OCI-LY3 (cell line): ENCODE data around the gene FRAS1.

Experiments used
- H2AFZ ChIP-seq: fragments of 200-600, 300-600 bp; shearing (Covaris generic); 2 replicates; pipeline ENCODE4 v1.6.0; 2014; ENCODE audit warnings: antibody characterized with exemption, low read depth, low read length
- H3K27ac ChIP-seq: fragments of 200-600, 300-600 bp; sonication (generic); 2 replicates; pipeline ENCODE4 v1.5.1; 2014; ENCODE audit warnings: mild to moderate bottlenecking, low read length, moderate library complexity, mixed read lengths
- H3K27me3 ChIP-seq: fragments of 200-600, 300-600 bp; sonication (generic); 2 replicates; pipeline ENCODE4 v1.6.1; 2014; ENCODE audit warnings: low read depth, low read length, mixed read lengths
- H3K36me3 ChIP-seq: fragments of 200-600, 300-600 bp; sonication (generic); replicated peaks from 2 replicates; pipeline ENCODE3; 2014; ENCODE audit warnings: low read depth, low read length, mixed read lengths
- H3K4me1 ChIP-seq: fragments of 300-600, 200-600 bp; sonication (generic); 2 replicates; pipeline ENCODE4 v1.6.1; 2014; ENCODE audit warnings: low read length, mixed read lengths
- H3K4me2 ChIP-seq: fragments of 200-600, 300-600 bp; sonication (generic); 2 replicates; pipeline ENCODE4 v1.6.1; 2014; ENCODE audit warnings: low read length, mixed read lengths
- H3K4me3 ChIP-seq: fragments of 300-600, 200-600 bp; sonication (generic); 2 replicates; pipeline ENCODE4 v1.5.1; 2014; ENCODE audit warnings: antibody characterized with exemption, mild to moderate bottlenecking, low read length, moderate library complexity
- H3K79me2 ChIP-seq: fragments of 300-600, 200-600 bp; shearing (Covaris generic); 2 replicates; pipeline ENCODE4 v1.6.1; 2014; ENCODE audit warnings: mild to moderate bottlenecking, low read length, mixed read lengths
- H3K9ac ChIP-seq: fragments of 300-600, 200-600 bp; shearing (Covaris generic); 2 replicates; pipeline ENCODE4 v1.6.0; 2014; ENCODE audit warnings: mild to moderate bottlenecking, low read length, moderate library complexity
- H3K9me3 ChIP-seq: fragments of 200-600, 300-600 bp; shearing (Covaris generic); 2 replicates; pipeline ENCODE4 v1.6.1; 2014; ENCODE audit warnings: low read length, mixed read lengths; ENCODE audit not compliant: insufficient read depth
- H4K20me1 ChIP-seq: fragments of 200-600, 300-600 bp; sonication (generic); 2 replicates; pipeline ENCODE4 v1.6.1; 2016; ENCODE audit warnings: low read length, mixed read lengths; ENCODE audit not compliant: insufficient read depth
- CTCF ChIP-seq: fragments of 200-600, 300-600 bp; sonication (generic); IDR thresholded peaks from 2 replicates; pipeline ENCODE4 v1.5.1; 2014; ENCODE audit warnings: antibody characterized with exemption, low read length, low read depth
- EZH2phosphoT487 ChIP-seq: fragments of 200-600 bp; shearing (Covaris generic); IDR thresholded peaks from 2 replicates; pipeline ENCODE4 v1.6.1; 2018; ENCODE audit warnings: antibody characterized with exemption, mixed run types, low read depth

The FRAS1 gene

GRCh38 chr4:78534286-78534955 is 477.3 kb downstream of the FRAS1 start:
- no peaks in the 10 kb centered on the region for H3K27me3 ChIP-seq

GRCh38 chr4:78542373-78542772 is 485.2 kb downstream of the FRAS1 start:
- H4K20me1 ChIP-seq, result no peaks in the 10 kb centered on the region
- no peaks in the 10 kb centered on the region for H3K36me3 ChIP-seq
- H3K4me1 ChIP-seq, result no peaks in the 10 kb centered on the region
- no peak overlapping the region for H3K9ac ChIP-seq
- H3K4me2 ChIP-seq, result no peak overlapping the region
- no peak for TF ChIP-seq CTCF
- TF ChIP-seq EZH2phosphoT487, result no peak
- H3K27ac ChIP-seq, result no peak overlapping the region
- no peak overlapping the region for H2AFZ ChIP-seq
- H3K27me3 ChIP-seq, result peaks cover 13% of the 10 kb centered on the region
- H3K4me3 ChIP-seq, result no peak overlapping the region
- H3K79me2 ChIP-seq, result no peaks in the 10 kb centered on the region
- H3K9me3 ChIP-seq, result no peaks in the 10 kb centered on the region

More at GRCh38 chr4:78534286-78534955, 477.3 kb downstream of the FRAS1 start:
- H3K4me1 ChIP-seq, result no peaks in the 10 kb centered on the region
- H3K4me3 ChIP-seq, result no peak overlapping the region
- H4K20me1 ChIP-seq, result no peaks in the 10 kb centered on the region
- no peak overlapping the region for H3K9ac ChIP-seq
- TF ChIP-seq CTCF (no peak), EZH2phosphoT487 (no peak)
- H3K9me3 ChIP-seq, result no peaks in the 10 kb centered on the region
- H3K36me3 ChIP-seq, result no peaks in the 10 kb centered on the region
- H3K79me2 ChIP-seq, result no peaks in the 10 kb centered on the region
- H3K27ac ChIP-seq, result no peak overlapping the region
- no peak overlapping the region for H2AFZ ChIP-seq
- H3K4me2 ChIP-seq, result no peak overlapping the region

DNA sequence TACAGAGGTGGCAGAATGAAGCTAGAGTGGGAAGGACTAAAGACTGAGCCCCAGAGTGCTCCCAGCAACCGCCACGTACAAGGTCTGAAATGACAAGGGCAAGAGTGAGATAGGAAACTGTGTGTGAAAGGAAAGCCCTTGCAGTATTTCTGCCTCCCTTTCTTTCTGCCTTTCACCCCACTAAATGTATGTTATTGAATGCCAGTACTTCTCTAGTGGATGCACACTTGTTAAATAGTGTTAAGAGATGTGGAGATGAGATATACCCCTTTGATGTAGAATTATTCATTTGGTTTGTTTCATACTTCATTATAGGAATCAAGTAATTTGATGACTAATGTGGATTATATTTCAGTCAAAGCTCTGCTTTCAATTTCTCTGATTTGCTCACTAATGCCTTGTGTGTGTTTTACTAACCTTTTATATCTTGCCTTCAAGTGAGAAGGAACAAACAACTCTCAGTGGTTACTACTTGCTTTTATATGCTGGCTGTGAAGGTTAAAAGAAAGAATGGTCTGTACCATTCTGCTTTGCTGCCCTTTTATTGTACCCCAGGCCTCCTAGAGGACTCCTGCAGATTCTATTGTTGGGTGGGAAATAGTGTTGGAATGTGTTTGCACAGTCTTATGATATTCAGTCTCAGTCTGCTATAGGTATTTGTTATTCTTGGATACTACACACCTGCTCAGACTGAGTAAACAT is 486.5 kb downstream of the FRAS1 start:
- Histone ChIP-seq H3K79me2 (no peaks in the 10 kb centered on the region), H3K36me3 (no peaks in the 10 kb centered on the region), H3K9me3 (no peaks in the 10 kb centered on the region), H3K27ac (no peak overlapping the region), H2AFZ (no peak overlapping the region), H3K4me3 (no peak overlapping the region), H3K9ac (no peak overlapping the region), H3K4me1 (no peaks in the 10 kb centered on the region), H4K20me1 (no peaks in the 10 kb centered on the region), H3K27me3 (peaks cover 13% of the 10 kb centered on the region), H3K4me2 (no peak overlapping the region)
- no peak for TF ChIP-seq CTCF
- no peak for TF ChIP-seq EZH2phosphoT487

- no peaks in the 10 kb centered on the region for H3K4me1 ChIP-seq
- no peak overlapping the region for H3K27ac ChIP-seq
- H3K4me3 ChIP-seq, result no peak overlapping the region
- TF ChIP-seq CTCF (no peak), EZH2phosphoT487 (no peak)
- no peaks in the 10 kb centered on the region for H3K9me3 ChIP-seq
- H3K9ac ChIP-seq, result no peak overlapping the region
- no peak overlapping the region for H2AFZ ChIP-seq
- no peaks in the 10 kb centered on the region for H3K36me3 ChIP-seq
- no peaks in the 10 kb centered on the region for H3K79me2 ChIP-seq
- no peaks in the 10 kb centered on the region for H4K20me1 ChIP-seq
- peaks cover 13% of the 10 kb centered on the region for H3K27me3 ChIP-seq
- H3K4me2 ChIP-seq, result no peak overlapping the region
These were observed 487.6 kb downstream of the FRAS1 start for GRCh38 chr4:78544678-78545077.
